AG10803 (cell line): ENCODE measurements around the gene ZNF281.

ENCODE experiments used
- DNase-seq: peaks from one replicate; pipeline ENCODE4 v3.0.0; 2010; ENCODE audit warnings: low read depth
- H3K4me3 ChIP-seq: 2 replicates; pipeline ENCODE4 v1.5.1; 2011; ENCODE audit warnings: mild to moderate bottlenecking, low read length, control low read depth
- CTCF ChIP-seq: conservative IDR thresholded peaks from 2 replicates; pipeline ENCODE4 v1.5.1; 2011; ENCODE audit warnings: mild to moderate bottlenecking, low read length, control low read depth, inconsistent platforms

Gene ZNF281

DNA sequence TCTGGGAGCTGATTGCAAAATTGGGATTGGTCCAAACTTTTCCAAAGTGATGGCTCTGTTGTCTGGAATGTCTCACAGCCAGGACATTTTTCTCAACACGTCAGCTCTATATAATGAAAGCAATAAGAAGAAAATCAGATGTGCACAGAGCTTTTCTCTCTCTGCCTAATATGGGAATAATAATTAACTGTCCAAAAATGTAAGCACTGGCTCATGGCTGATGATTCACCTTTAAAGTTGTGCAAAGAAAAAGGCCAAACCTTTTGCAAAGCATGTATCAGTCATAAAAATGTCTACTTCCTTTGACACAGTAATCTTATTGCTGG, 30.4 kb downstream of the ZNF281 start:
- DNase-seq: peak; percentile 98
- H3K4me3 ChIP-seq: no peak overlapping the region
- no peak for TF ChIP-seq CTCF

DNA sequence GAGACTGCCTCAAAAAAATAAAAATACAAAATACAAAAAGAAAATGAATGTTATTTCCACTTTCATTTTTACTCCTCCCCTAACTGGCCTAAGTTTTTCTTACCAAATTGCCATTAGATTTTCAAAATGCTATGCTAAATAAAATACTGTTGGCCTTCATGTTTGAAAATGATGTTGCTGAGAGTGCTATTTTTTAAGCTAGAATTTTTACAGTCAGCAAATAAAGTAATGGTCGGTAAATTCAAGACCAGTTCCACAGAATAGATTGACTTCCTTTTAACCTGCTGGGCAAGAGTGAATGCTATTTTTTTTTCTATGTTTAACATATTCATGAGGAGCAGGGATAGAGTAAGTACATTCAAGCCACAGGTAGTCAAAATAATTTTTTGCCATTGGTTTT, 31.7 kb downstream of the ZNF281 start:
- TF ChIP-seq CTCF: no peak
- H3K4me3 ChIP-seq: no peak overlapping the region
- no peak for DNase-seq

DNA sequence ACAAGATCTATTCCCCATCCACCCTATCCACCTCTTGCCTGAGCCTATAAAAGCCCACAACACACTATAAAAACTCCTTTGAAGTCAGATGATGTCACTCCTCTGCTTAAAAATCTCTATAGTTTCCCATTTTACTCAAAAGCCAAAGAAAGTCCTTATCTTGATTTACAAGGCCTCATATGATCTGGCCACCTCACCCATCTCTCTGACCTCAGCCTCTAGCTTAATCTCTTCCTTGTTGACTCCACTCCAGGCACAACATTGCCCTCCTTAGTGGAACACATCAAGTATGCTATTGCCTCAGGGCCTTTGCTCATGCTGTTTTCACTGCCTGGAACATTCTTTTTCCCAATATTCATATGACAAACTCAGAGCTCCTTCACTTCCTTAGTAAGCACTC, 33.3 kb downstream of the ZNF281 start:
- no peak for DNase-seq
- no peak overlapping the region for H3K4me3 ChIP-seq
- TF ChIP-seq CTCF: no peak

DNA sequence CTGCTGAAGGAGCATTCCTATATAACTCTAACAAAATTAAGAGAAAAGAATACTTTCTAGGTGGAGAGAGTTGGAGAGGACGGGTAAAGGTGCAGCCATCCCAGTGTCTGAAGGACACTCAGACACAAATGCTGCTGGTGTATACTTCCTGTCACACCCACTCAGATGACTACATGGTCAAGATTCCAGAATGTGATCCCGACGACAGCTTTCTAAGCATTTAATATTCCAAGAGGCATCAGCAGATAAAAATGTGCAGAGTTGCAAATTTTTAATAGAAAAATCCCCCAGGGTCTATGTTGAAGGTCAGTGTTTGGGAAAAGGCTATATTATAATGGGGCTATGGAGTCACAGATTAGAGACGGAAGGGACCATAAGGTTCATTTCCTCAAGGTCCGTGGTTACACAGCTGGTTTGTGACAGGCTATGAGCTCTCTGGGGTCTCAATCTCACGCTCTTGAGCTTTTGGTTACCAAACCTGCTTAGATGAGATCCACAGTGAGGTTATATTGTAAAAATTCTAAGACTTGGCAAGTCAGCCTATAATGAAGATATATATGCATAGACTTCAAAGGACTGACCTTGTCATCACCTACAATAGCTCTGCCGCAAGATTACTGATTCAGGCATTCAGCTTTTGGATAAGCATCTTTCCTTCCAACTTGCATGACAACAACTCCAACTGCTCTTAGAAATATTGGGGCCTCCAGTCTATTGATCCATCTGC, 35.1 kb downstream of the ZNF281 start:
- TF ChIP-seq CTCF: no peak
- DNase-seq: peak; percentile 56
- H3K4me3 ChIP-seq: no peak overlapping the region

GRCh38 chr1:200373811-200374231, 36.0 kb downstream of the ZNF281 start:
- H3K4me3 ChIP-seq: peak overlapping the region; percentile 28
- DNase-seq: no peak
- no peak for TF ChIP-seq CTCF

GRCh38 chr1:200372885-200373181, 37.0 kb downstream of the ZNF281 start:
- no peak for DNase-seq
- TF ChIP-seq CTCF: no peak
- no peak overlapping the region for H3K4me3 ChIP-seq

DNA sequence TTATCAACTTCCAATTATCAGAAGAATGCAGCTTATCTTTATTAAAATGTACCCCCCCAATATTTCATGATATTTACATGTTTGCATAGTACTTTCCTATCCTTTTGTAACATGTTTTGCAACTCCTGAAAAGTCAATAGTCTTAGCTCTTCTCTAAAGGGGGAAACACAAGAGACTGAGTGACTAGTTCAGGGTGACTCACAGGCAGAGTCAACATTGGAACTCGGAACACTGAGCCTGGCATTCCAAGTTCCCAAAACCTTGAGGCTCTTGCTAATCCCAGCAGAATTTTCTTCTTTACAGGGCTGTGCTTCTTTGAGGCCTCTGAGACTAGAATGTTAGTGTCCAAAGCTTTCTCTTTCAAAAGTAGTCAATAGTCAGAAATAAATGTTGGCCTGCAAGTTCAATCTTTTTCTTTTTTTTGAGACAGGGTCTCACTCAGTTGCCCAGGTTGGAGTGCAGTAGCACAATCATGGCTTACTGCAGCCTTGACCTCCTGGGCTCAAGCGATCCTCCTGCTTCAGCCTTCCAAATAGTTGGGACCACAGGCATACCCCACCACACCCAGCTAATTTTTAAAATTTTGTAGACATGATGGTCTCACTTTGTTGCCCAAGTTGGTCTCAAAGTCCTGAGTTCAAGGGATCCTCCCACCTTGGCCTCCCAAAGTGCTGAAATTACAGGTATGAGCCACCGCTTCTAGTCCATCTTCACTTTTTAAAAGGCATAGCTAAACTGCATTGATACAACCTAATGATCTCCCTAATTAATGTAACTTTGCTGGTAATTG, 37.5 kb downstream of the ZNF281 start:
- peak; percentile 86 for DNase-seq
- H3K4me3 ChIP-seq: no peak overlapping the region
- no peak for TF ChIP-seq CTCF
